ENCODE results near the gene TMC4.

Gene TMC4

DNA sequence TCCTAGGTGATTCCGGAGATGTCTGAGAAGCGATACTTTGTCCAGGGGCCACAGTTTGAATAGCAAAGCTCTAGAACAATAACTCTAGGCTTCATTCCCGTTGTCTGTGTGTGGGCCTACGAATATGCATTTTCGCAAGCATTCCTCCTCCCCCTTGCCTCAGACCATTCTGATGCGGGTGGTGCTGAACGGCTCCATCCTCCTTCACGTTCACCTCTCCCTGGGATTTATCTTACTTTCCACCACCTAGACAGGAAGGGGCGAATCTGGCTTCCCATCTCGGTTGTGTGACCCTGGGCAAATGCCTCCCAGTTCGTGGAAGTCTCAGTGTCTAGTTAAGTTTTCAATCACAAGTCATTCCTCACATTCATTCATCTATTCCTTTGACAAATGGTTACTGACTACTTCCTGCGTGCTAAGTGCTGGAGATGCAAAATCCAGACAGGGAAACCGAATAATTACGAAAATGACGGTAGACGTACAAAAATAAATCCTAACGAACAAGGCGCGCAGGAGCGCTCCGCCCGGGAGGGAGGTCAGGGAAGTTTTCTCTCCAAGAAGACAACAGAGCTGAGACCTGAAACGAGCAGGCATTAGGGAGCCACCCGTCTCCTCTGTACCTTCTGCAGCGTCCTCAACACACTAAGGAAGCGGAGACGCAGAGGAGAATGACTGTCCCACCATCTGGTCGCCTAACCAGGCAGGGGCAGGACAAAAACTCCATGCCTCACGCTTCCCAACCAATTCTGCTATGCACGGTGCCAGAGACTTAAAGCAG, 36.7 kb downstream of the TMC4 start:
- in situ Hi-C loops (cut with MboI; ENCODE audit: low sequenced_read_pairs) = no loop called here

DNA sequence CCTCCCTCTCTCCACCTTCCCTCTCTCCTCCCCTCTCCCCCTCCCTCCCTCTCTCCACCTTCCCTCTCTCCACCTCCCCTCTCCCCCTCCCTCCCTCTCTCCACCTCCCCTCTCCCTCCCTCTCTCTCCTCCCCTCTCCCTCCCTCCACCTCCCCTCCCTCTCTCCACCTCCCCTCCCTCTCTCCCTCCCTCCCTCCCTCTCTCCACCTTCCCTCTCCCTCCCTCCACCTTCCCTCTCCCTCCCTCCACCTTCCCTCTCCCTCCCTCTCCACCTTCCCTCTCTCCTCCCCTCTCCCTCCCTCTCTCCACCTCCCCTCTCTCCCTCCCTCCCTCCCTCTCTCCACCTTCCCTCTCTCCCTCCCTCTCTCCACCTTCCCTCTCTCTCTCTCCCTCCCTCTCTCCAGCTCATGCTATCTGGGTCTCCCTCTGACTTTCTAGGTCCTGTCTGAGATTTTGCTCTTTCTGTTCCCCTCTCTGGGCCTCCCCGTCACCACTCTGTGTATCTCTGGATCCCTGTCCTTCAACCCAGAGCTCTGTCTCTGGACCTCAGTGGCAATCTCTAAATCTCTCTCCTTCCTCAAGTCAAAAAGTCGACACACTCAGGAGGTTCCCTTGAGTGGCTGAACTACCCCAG, 38.9 kb downstream of the TMC4 start:
- in situ Hi-C loops (cut with MboI; ENCODE audit: low sequenced_read_pairs) = no loop called here

DNA sequence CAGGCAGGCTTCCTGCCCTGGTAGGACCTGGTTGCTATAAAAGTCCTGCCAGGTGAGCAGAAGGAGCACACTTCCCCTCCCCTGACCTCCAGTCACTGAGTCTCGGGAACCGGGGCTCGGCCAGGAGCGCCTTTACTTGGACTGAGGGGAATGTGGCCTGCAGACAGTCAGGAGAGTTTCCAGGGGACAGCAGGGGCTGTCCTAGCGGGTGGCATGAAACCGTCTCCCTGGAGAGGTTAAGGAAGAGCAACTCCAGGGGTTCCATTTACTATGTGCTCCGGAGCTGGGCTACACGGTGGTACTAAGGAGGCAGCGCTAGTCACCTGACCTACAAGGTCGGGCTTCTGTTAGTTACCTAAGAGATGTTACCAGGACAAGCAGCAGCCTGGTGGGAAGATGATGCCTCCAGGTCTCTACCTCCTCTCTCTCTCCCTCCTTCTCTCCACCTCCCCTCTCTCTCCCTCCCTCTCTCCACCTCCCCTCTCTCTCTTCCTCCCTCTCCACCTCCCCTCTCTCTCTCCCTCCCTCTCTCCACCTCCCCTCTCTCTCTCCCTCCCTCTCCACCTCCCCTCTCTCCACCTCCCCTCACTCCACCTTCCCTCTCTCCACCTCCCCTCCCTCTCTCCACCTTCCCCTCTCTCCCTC, 39.5 kb downstream of the TMC4 start:
- in situ Hi-C loops (cut with MboI; ENCODE audit: low sequenced_read_pairs) = no loop called here

DNA sequence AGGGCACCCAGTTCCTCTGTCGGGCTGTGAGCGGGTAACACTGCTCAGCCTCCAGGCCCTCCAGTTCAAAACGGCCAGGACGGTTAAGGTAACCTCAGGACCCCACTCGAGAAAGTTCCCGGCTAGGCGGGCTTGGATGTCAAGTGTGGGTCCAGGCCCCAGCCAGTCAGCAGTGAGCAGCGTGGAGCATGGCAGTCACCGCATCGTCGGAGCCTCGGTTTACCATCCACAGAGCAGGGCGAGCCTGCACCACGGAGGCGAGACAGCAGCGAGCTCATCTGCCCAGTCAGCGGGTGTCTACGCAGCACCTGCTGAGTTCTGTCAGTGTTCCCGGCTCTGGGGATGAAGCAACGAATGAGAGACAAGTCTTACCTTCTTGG, 43.4 kb downstream of the TMC4 start:
- in situ Hi-C loops (cut with MboI; ENCODE audit: low sequenced_read_pairs) = no loop called here

DNA sequence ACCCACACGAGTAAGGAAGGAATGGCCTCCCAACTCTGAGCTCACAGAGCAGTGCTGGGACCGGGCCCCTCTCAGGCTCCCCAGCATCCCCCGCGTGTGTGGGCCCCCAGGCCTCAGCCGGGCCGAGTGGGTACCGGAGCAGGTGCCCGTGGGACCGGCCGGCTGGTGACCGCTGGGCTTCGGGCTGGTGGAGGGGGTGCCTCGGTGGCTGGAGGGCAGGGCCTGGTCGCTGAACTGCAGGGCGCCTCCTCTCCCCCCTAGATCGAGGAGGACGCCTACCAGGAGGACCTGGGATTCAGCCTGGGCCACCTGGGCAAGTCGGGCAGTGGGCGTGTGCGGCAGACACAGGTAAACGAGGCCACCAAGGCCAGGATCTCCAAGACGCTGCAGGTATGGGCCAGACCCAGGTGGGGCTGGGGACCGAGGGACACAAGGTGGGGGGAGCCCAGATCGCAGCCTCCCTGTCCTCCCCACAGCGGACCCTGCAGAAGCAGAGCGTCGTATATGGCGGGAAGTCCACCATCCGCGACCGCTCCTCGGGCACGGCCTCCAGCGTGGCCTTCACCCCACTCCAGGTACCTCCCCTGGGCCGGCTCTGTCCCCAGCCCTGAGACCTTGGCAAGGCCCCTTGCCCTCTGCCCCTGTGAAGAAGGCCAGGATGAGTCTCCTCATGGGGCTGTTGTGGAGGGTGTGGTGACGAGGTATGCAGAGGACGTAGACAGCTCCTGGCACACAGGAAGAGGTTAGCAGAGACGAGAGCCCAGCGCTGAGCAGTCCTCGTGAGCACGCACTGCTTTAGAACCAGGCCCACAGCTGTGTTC, 44.0 kb downstream of the TMC4 start:
- in situ Hi-C loops (cut with MboI; ENCODE audit: low sequenced_read_pairs) = no loop called here

DNA sequence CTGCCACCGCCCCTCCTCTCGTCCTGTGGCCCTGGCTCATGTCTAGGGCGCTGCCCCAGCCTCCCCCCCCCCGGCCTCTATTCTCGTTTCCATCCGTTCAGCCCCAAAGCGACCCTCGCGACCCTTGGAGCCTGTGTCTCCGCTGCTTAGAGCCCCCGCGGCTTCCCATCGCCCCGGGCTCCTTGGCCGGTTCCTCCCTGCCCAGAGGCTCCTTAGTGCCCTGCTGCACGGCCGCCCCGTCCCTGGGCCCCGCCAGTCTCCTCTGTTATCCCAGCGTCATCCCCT, 44.6 kb downstream of the TMC4 start:
- in situ Hi-C loops (cut with MboI; ENCODE audit: low sequenced_read_pairs) = no loop called here

DNA sequence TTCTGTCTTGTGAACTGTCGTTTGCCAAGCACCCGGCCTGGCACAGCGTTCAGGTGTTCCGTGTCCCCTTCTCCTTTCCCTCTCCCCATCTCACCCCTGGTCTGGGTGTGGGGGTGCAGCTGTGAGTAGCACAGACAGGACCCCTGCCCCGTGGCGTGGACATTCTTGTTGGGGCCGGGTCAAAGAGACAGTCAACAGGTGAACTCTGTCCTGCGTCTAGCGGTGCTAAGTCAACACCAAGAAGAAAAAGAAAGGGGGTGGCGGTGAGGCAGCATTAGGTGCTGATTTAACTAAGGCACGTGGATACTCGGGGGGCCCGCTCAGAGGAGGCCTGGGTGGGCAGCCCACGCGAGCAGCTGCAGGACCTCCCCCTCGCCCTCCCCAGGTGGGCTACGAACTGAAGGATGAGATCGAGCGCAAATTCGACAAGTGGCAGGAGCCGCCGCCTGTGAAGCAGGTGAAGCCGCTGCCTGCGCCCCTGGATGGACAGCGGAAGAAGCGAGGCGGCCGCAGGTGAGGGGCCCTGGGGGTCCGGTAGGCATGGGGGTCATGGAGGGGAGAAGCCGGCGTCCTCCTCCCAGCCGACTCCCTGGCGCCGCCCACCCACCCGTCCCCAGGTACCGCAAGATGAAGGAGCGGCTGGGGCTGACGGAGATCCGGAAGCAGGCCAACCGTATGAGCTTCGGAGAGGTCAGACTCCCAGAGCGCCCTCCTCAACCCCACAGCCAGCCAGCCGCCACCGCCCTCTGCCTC, 45.1 kb downstream of the TMC4 start:
- in situ Hi-C loops (cut with MboI; ENCODE audit: low sequenced_read_pairs) = no loop called here

DNA sequence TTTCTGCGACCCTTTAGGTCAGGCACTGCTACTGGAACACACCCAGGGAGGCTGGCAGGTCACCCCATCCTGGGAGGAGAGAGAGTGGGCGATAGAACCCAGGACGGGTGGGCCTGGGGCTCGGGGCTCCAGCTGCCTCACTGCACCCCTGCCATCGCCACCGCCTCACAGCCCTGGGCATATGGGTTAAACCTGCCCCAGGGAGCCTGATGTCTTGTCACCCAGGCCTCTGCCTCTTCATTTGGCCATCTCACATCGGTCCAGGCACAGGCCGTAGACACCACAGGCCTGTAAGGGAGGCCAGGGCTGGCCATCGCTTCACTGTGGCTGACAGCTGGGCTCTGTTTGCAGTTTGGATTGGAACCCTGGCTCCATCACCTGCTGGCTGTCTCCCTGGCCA, 47.2 kb downstream of the TMC4 start:
- in situ Hi-C loops (cut with MboI; ENCODE audit: low sequenced_read_pairs) = no loop called here

DNA sequence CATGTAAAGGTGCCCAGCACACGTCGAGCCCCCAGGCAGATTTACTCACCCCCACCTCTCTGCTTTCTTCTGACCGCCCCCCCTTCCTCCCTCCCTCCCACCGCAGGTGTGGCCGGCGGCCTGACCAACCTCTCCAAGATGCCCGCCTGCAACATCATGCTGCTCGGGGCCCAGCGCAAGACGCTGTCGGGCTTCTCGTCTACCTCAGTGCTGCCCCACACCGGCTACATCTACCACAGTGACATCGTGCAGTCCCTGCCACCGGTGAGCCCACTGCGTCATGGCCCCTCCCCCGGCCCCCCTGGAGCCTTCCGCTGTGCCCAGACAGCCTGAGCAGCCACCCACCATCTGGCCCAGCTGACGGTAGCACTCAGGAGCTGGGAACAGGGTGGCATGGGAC, 48.6 kb downstream of the TMC4 start:
- in situ Hi-C loops (cut with MboI; ENCODE audit: low sequenced_read_pairs) = no loop called here

DNA sequence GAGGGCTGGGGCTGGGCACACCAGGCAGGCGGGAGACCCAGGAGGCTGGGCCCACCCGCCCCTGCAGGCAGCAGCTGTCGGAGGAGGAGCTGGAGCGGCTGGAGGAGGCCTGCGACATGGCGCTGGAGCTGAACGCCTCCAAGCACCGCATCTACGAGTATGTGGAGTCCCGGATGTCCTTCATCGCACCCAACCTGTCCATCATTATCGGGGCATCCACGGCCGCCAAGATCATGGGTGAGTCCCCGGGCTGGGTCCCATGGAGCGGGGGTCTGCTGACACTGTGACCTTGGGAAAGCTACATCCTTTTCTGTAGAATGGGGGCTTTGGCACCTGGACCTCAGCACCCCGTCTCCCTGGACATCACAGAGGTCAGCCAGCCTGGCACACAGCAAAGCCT, 49.3 kb downstream of the TMC4 start:
- in situ Hi-C loops (cut with MboI; ENCODE audit: low sequenced_read_pairs) = no loop called here

DNA sequence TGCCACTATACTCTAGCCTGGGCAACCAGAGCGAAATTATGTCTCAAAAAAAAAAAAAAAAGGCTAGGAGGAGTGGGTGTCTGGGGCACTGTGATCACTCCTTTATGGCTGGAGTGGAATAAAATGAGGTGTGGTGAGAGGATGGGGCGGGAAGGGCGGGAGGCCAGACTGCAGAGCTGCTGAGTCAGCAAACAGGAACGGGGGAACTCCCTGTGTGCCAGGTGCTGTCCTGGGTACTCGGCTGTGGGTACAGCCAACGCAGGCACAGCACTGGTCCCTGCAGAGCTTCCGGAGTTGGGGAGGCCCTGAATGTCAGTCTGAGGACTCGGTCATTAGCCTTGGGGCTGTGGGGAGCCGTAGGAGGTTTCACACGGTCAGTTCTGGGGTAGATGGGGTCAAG, 51.7 kb downstream of the TMC4 start:
- in situ Hi-C loops (cut with MboI; ENCODE audit: low sequenced_read_pairs) = no loop called here

DNA sequence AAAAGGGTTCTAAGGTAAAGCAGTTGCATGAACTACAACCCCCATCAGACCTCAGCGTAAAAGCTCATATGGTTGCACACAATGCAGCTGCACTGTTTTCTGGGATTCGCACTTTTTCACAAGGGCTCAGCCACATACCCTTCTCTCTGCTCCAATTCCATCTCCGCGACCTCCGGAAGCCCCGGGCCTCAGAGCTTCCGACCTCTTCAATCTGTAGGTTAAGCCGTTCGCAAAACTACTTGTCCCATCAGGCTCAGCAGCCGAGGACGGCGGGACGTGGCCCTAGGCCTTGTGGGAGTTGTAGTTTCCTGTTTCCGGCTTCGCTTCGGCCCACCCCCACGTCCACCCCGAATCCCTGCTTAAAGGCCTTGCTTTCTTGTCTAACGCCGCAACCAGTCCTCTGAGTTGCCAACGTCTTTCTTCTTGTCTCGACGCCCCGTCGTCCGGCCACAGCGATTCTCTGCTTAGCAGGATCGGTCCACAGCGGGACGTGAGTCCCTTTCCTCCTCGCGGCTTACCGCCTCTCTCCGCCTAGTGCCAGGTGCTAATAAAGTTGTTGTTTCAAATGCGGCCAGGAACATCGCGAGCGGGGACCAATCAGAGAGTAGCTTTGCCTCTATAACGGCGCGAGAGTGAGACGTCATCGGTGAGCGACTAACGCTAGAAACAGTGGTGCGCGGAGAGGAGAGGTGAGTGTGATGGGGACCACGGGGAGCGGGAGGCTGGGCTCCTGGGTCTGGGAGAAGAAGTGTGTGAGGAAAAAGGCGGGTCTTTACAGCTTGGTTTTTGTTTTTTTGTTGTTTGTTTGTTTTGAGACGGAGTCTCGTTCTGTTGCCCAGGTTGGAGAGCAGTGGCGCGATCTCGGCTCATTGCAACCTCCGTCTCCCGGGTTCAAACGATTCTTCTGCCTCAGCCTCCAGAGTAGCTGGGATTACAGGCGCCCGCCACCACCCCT, 57.6 kb downstream of the TMC4 start, which contains the start of the genes PRPF31 and TFPT:
TSS of gene PRPF31 (plus strand) at position 646 of the 955 bp plus-strand sequence. CDS start 2,525 bp downstream, outside the sequence.
TSS of gene TFPT (minus strand) at position 549 of the 955 bp plus-strand sequence. CDS start at position 161, 388 bp downstream.
- in situ Hi-C loops (cut with MboI; ENCODE audit: low sequenced_read_pairs) = no loop called here

DNA sequence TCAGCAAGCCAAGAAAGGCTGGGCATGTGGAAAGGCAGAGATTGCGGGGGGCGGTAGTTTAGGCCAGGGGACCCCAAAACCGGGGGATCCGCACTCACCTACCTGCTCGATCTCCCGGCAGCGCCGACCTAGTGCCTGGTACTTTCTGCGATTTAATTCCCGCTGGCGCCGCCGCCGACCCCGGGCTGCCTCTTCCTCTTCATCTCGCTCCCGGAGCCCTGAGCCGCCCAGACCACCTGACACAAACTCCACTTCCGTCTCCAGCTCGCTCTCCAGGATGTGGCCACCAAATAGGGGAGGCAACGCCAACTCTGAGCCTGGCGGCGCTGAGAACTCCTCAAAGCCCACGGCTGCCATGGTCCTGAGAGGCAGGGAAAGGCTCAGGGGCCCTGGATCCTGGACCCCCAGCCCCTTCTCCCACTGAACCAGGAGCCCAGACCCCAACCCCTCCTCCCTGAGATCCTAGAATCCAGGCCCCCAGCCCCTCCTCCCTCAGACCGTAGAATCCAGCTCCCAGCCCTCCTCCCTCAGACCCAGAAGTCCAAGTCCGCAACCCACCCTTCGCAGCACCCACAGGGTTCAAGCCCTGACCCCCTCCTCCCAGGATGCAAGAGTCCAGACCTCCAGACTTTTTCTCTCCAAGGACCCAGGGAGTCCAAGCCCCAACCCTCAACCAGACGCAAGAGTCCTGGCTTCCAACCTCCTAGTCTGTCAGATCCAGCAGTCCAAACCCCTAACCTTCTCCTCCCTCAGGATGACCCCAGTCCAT, 58.4 kb downstream of the TMC4 start:
- in situ Hi-C loops (cut with MboI; ENCODE audit: low sequenced_read_pairs) = no loop called here

All from HL-60/S4 treated with phorbol 12-myristate 13-acetate at 8.2 ng/mL for 4 days and 3 days (cell line).